Fibroblast of the aortic adventitia (primary cell): ENCODE data around the gene EXOC6B. TPM values are rescaled to one million over a fixed set of nuclear protein-coding genes. Genes with fewer than 3 reads are reported as not detected.

ENCODE experiments used
- DNase-seq: peaks from one replicate; pipeline ENCODE4 v3.0.0-alpha.2; 2010; ENCODE audit warnings: low read depth
- H3K4me3 ChIP-seq: 2 replicates; pipeline ENCODE4 v1.5.1; 2011; ENCODE audit warnings: low read depth, mild to moderate bottlenecking, control low read depth, low read length, moderate library complexity
- CTCF ChIP-seq: IDR thresholded peaks from 2 replicates; pipeline ENCODE4 v1.5.1; 2011; ENCODE audit warnings: mild to moderate bottlenecking, low read length, control low read depth, inconsistent platforms; ENCODE audit not compliant: insufficient read depth
- total RNA-seq: library from RNA; depleted of rRNA; stranded (reverse); fragments of >200 nt; gene quantifications from 2 replicates; pipeline ENCODE4 v1.2.3, GENCODE V29; 2012; ENCODE audit warnings: low replicate concordance

EXOC6B gene
- total RNA-seq, 1 donor: 30.2 TPM

GRCh38 chr2:72731116-72731515, 94.7 kb downstream of the EXOC6B start:
- no peak for TF ChIP-seq CTCF
- no peak overlapping the region for H3K4me3 ChIP-seq
- no peak for DNase-seq

GRCh38 chr2:72727356-72727755, 98.5 kb downstream of the EXOC6B start:
- no peak overlapping the region for H3K4me3 ChIP-seq
- DNase-seq: no peak
- no peak for TF ChIP-seq CTCF

- no peak for TF ChIP-seq CTCF
- no peak for DNase-seq
Measured at GRCh38 chr2:72723769-72724370, 102.0 kb downstream of the EXOC6B start.

GRCh38 chr2:72722492-72723070, 103.3 kb downstream of the EXOC6B start:
- H3K4me3 ChIP-seq: no peak overlapping the region
- no peak for TF ChIP-seq CTCF
- DNase-seq: peak; percentile 63

More at GRCh38 chr2:72723769-72724370, 102.0 kb downstream of the EXOC6B start:
- H3K4me3 ChIP-seq: no peak overlapping the region

- H3K4me3 ChIP-seq: no peak overlapping the region
- no peak for TF ChIP-seq CTCF
- no peak for DNase-seq
Measured at GRCh38 chr2:72719416-72719815, 106.4 kb downstream of the EXOC6B start.

GRCh38 chr2:72718876-72719275, 107.0 kb downstream of the EXOC6B start:
- TF ChIP-seq CTCF: no peak
- no peak overlapping the region for H3K4me3 ChIP-seq
- no peak for DNase-seq

GRCh38 chr2:72716601-72717000, 109.2 kb downstream of the EXOC6B start:
- DNase-seq: no peak
- H3K4me3 ChIP-seq: no peak overlapping the region
- TF ChIP-seq CTCF: no peak
